CD4-positive, alpha-beta T cell treated with Interleukin-15 for 4 hours (primary cell): Measurements from ENCODE around the gene HERC5.
"Not testable (repeated sequence)": the region's sequence is repeated elsewhere in the genome, so short reads cannot be mapped to it uniquely, and the experiment has no call there.

Experiments
- DNase-seq: peaks from one replicate; pipeline ENCODE4 v3.0.0-alpha.2; 2020; ENCODE audit warnings: low spot score

Gene HERC5

GRCh38 chr4:88456670-88457306 is at the start of gene HERC5:
TSS of gene HERC5 (plus strand) at chr4:88457119. CDS start at chr4:88457270, 151 bp downstream.
- DNase-seq: peak; percentile 94

GRCh38 chr4:88409206-88409605 is 47.7 kb upstream of the HERC5 start:
- no peak for DNase-seq

GRCh38 chr4:88409789-88410188 is 47.1 kb upstream of the HERC5 start:
- DNase-seq: no peak

- DNase-seq: no peak
These were observed 45.3 kb upstream of the HERC5 start for GRCh38 chr4:88411491-88412096.

- DNase-seq: no peak
These were observed 43.1 kb upstream of the HERC5 start for GRCh38 chr4:88413801-88414200.

GRCh38 chr4:88414755-88415154 is 42.2 kb upstream of the HERC5 start:
- no peak for DNase-seq

GRCh38 chr4:88415982-88416381 is 40.9 kb upstream of the HERC5 start:
- DNase-seq: no peak

GRCh38 chr4:88418411-88418810 is 38.5 kb upstream of the HERC5 start:
- DNase-seq: no peak

- no peak for DNase-seq
These were observed 37.0 kb upstream of the HERC5 start for GRCh38 chr4:88419874-88420273.

- DNase-seq: no peak
These were observed 36.1 kb upstream of the HERC5 start for GRCh38 chr4:88420844-88421243.

GRCh38 chr4:88422403-88422802 is 34.5 kb upstream of the HERC5 start:
- no peak for DNase-seq

- DNase-seq: no peak
These were observed 27.5 kb upstream of the HERC5 start for GRCh38 chr4:88429401-88429800.

GRCh38 chr4:88435987-88436693 is 20.8 kb upstream of the HERC5 start:
- no peak for DNase-seq

GRCh38 chr4:88437873-88438272 is 19.0 kb upstream of the HERC5 start:
- DNase-seq: not testable (repeated sequence)

- no peak for DNase-seq
These were observed 17.7 kb upstream of the HERC5 start for GRCh38 chr4:88439161-88439760.

GRCh38 chr4:88440146-88440545 is 16.8 kb upstream of the HERC5 start:
- DNase-seq: no peak

- DNase-seq: no peak
These were observed 15.2 kb upstream of the HERC5 start for GRCh38 chr4:88441696-88442095.

GRCh38 chr4:88442689-88443191 is 14.2 kb upstream of the HERC5 start:
- DNase-seq: no peak

GRCh38 chr4:88443486-88443885 is 13.4 kb upstream of the HERC5 start:
- no peak for DNase-seq

- DNase-seq: no peak
These were observed 11.7 kb upstream of the HERC5 start for GRCh38 chr4:88445252-88445651.

- DNase-seq: no peak
These were observed 10.8 kb upstream of the HERC5 start for GRCh38 chr4:88446124-88446523.

GRCh38 chr4:88447371-88448095 is 9.4 kb upstream of the HERC5 start:
- no peak for DNase-seq
